SU-DHL-6 (cell line): Measurements from ENCODE around the gene CHEK2.

Experiments used
- CTCF ChIP-seq: fragments of 200-600 bp; sonication (generic); IDR thresholded peaks from one replicate; pipeline ENCODE4 v1.5.1; 2017; ENCODE audit warnings: antibody characterized with exemption, mild to moderate bottlenecking, low read length, moderate library complexity; ENCODE audit not compliant: insufficient read depth, poor library complexity, severe bottlenecking
- EZH2phosphoT487 ChIP-seq: fragments of 200-600 bp; sonication (generic), shearing (Covaris generic); conservative IDR thresholded peaks from 2 replicates; pipeline ENCODE4 v1.6.1; 2018; ENCODE audit warnings: mild to moderate bottlenecking, antibody characterized with exemption, low read length, moderate library complexity, mixed read lengths

GRCh38 chr22:28783786-28784671 is 42.4 kb upstream of the CHEK2 start:
- TF ChIP-seq EZH2phosphoT487: no peak
- no peak for TF ChIP-seq CTCF
